ENCODE measurements around the gene ADGB.
"Not testable (repeated sequence)": the region's sequence is repeated elsewhere in the genome, so short reads cannot be mapped to it uniquely, and the experiment has no call there.

The ADGB gene

DNA sequence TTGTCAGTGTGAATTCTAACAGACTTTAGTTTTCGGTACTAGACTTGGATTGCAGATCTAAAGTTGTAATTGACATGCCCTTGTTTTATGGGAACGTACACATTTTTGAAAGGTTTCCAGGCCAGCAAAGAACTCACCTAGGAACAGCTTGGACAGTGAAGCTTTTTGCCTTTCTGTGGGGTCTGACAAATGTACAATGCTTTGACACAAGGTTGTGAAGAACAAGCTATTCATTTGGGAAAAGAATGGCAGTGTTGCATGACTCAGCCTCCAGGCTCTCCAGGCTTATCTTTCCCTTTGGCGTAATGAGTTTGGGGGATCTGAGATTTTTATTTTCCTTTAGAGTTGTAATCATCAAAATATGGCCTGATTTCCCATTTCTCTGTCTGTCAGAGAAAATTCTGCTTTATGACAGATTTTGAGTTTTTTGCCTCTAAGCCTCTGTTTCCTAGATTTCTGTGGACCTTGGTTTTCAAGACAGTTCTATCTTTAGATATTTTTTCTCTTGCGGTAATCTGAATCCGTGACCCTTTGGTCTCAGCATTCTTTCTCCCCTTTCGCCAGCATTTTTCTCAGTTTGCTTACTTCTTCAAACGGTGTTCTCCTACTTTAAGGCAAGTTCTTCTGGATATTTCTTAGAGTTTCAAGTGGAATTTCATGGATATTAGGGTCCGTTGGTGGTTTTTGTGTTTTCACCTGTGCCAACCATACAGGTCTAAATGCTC lies 221.0 kb downstream of the ADGB start:
- no peak for DNase-seq (ENCODE audit: low spot score)

DNA sequence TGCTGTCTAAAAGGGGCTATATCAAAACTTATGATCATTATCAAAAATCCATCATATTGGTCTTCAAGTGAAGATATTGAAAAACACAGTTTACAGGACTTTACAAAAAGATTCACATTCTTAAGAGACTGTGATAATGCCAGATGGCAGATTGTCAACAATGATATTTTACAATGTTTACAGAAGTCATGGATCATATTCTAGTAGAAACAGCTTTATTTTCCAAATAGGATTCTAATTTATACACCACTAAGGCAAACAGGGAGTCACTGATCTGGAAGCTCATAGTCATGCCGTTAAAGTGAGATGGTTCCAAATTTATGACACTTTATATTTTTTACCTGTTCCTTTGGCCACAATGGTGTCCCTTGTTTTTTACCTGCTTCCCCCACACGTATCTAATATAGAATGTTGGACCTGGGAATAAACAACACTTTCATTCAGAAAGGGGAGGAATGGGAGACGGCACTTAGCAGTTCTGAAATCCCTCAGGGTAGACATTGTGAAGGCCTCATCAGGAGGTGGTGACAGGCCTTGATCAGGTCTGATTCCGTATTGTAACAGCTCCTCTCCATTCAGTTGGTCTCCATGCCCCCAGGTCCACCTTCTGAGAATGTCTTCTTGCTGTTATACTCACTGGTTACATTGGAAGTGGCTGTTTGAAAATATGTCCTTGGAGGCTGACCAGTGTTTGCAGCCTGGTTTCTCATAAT lies 228.6 kb downstream of the ADGB start:
- DNase-seq (ENCODE audit: low spot score): no peak

DNA sequence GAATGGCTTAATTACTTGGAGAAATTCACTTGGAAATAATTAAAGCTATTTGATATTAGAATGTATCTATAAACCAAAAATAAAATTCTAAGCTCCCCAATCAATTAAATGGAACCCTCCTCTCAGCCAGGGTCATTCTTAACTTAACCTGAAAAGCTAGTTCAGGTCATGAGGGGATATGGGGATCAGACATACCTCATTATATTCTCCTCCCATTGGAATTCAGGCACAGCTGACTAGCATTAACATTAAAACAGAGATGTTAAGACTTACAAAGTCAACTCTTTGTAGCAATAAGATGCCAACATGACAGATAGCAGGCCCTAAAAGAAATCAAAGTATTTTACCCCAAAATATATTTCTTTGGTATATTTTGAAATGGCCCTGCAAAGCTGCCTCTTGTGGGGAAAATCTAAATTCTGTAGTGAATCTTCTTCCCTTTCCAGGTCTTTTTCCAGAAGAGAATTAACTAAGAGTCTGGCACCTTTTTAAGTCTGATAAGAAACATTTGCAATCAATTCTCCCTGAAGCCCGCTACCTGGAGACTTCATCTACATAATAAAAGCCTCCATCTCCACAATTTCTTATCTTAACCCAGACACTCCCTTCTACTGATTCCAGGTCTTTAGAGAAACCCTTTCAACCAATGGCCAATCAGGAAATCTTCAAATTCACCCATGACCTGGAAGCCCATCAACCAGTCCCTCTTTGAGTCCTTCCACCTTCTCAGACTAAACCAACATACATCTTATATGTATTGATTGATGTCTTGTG lies 231.2 kb downstream of the ADGB start:
- no peak for DNase-seq (ENCODE audit: low spot score)

DNA sequence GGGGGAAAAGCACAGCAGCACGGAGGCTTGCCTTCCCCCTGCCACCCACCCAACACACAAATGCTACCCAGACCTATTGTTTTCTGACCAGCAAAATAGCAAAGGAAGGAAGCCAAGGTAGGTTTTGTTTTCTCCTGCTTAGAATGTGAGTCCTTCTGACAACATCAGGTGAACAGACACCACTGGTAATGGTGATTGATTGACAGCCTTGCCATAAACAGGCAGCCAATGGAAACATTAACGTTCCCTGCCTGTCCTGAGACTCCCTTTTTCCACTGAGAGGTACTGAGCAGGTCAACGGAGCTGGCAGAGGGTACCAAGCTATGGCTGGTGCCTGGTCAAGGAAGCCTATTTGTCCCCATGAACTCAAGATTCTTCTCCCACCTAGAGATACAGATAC lies 234.4 kb downstream of the ADGB start:
- no peak for DNase-seq (ENCODE audit: low spot score)

DNA sequence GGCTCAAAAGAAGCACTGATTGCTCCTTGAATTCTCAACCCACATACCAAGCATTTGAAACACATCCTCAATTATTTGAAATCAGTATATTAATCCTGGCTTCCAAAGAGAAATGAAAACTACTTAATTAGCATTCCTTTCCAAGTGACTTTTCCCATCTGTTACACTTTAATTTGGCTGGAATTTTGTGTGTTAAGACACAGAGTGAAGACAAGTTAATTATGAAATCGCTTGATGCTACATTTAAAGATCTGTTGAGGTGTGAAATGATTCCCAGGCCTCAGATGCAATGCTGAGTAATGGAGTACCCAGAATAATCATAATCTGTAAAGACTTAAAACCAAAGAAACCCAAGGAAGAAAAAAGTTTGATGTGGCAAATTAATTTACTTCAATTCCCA lies 241.4 kb downstream of the ADGB start:
- no peak for DNase-seq (ENCODE audit: low spot score)

DNA sequence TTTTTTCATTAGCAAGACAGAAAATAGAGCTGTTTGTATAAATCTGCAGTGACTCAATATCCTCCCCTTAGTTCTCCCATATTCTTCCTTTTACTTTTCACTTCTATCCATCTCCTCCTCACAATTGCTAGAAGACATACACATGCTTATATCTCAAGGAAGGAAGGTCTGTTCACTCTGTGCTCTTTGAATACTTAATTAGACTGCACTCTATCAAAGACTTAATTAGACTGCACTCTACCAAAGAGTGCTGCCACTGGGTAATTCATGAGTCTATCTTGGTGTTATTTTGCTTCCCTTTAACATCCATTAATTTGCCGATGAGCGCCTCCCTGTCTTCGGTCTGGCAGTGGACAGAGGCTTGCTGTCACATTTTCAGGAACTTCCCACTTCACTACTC lies 241.9 kb downstream of the ADGB start:
- no peak for DNase-seq (ENCODE audit: low spot score)

DNA sequence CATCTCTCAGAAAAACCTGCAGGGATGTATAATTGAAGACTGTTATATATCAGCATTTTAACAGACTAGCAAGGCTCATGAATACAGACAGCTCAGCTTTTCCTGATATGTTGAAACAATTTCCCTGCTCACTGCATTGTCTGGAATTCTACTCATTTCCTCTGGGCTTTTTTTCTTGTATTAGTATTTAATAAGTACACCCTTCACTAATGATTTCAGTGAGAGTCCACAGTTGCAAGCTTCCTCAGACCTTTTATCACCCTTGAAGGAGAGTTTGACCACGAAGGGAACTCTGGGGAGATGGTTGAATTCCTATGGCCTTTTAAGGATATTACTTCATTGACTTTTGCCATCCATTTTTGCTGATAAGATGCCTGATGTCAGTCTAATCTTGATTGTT lies 248.7 kb downstream of the ADGB start:
- no peak for DNase-seq (ENCODE audit: low spot score)

DNA sequence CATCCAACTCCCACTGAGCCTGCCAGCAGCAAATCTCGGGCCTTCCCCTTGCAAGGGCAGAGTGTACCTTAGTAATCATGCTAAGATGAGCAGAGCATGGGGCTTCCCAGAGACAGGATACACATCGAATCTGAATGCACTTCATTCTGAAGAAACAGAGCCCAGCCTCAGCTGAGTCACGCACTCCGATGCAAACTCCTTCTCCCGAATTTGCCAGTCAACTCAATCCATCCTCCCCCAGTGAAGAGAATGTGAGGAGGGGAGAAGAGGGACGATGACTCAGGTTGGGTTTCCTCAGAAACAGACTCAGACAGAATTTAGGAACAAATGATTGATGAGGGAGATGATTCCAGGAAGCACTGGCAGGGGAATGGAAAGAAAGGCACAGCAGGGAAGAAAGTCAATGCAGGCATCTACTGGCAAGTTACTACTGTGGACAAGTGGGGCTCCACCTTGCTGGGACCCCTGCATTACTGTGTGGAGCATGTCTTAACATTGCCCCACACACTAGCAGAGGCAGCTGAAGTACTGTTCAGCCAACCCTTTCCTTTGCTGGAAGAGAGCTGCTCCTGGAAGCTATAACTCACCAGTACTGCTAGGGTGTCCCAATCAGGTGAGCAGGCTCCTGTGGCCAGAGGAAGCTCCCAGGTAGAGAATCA lies 251.6 kb downstream of the ADGB start:
- no peak for DNase-seq (ENCODE audit: low spot score)

DNA sequence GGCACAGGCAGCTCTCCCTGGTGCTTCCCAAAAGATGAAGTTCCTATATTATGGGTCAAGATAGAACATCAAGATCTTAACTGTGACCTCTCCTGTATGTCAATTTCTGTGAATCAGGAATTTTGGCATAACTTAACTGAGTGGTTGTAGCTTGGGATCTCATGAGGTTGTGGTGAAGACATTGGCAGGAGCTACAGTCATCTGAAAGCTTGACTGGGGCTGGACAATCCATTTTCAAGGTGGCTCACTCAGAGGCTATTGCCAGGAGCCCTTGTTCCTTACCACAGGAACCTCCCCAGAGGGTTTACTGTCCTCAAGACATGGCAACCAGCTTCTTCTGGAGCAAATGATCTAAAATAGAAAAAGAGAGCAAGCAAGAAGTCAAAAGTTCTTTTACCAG lies 252.2 kb downstream of the ADGB start:
- no peak for DNase-seq (ENCODE audit: low spot score)

DNA sequence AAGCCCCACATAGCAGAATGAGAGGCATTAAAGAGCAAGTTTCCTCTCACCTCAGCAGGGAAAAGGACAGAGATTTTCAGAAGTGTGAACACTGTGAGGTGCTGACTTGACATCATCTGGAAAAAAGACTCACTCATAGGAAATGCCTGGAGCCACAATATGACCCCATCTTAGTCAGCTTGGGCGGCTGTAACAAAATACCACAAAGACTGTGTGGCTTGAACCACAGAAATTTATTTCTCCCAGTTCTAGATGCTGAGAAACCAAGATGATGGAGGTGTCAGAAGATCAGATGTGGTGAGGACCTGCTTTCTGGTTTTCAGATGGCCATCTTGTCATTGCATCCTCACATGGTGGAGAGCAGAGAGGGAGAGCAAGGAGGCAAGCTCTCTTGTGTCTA lies 253.1 kb downstream of the ADGB start:
- no peak for DNase-seq (ENCODE audit: low spot score)

DNA sequence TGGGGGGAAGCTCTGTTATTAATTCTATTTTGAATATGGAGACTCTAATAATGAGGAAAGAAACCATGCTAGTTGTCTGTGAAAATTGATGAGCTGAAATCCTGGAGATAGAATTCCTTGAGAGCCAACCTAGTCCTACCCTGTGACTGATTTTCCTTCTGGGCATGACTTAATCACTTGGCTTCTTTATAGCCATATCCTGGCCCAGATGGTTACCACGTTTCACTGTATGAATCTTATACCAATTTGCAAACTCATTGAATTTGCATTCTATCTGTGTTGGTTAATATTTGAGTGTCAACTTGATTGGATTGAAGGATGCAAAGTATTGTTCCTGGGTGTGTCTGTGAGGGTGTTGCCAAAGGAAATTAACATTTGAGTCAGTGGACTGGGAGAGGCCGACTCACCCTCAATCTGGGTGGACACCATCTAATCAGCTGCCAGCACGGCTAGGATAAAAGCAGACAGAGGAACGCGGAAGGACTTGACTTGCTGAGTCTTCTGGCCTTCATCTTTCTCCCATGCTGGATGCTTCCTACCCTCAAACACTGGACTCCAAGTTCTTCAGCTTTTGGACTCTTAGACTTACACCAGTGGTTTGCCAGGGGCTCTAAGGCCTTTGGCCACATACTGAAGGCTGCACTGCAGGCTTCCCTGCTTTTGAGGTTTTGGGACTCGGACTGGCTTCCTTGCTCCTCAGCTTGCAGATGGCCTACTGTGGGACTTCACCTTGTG lies 255.9 kb downstream of the ADGB start:
- DNase-seq (ENCODE audit: low spot score): not testable (repeated sequence)

DNA sequence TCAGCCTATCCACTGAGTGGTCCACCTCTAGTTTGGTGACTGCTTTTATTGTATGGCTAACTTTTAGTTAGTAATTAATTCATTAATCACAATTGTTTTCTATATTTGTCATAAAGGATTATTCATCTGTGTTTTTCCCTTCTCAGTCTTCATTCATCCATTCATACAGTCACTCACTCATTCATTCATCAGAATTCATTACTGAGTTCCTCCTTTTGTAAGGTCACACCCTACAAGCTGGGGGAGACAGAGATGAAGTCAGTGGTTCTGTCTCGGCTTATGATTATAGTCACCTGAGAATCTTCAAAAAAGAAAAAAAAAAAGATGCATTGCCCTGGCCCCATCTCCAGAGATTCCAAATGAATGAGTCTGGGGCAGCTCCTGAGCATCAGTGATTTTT lies 257.1 kb downstream of the ADGB start:
- DNase-seq (ENCODE audit: low spot score): no peak

DNA sequence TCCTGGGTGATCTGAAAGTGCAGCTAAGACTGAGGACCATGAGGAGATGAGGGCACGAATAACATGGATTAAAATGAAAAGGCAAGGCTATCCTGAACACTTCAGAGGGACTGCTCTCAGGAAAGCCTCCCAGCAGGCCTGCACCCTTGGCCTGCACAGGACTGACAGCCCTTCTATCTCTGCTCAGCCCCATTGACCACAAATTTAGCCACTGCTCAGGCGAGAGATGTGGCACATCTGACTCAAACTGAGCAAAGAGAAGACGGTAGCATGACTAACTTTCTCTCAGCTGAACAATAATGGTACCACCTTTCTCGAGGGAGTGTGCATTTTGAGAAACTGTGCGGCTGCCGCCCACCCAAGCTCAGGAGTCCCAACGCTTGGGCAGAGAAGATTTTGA lies 257.5 kb downstream of the ADGB start:
- DNase-seq (ENCODE audit: low spot score): no peak

DNA sequence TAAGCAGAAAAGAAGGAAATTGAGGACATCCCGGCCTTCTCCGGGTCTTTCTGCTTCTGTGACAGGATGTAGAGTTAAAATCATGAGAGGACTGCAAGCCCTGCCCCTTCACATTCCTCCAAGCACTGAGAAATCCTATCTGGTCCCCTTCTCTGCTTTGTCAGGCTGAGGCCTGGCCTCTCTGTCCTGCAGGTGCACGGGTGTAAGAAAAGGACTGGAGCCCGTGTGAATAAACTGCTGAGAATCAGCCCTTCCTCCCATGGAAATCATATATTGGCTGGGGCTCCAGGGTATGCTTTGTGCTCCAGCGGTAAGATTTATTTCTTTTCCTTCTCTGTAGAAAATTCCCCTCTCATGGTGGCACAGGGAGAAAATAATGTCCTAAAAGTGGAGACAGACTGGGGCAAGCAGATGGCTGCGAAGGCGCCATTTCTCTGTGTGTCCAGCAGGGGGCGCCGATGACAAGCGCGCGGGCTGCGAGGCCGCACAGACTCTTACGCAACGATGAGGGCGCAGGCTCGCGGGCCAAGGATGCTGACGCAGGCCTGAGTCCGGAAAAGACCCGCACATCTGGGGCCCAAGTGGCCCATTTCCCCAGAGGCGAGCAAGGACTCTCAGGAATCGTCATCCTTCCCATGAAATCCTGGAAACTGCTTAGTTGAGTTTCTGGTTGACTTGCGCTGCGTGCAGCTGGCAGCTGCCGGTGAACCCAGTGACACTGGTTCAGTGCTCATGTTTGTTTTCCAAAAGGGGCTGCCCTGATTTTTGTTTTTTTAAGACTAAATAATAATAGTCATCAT lies 258.6 kb downstream of the ADGB start:
- DNase-seq (ENCODE audit: low spot score): peak; percentile 69

DNA sequence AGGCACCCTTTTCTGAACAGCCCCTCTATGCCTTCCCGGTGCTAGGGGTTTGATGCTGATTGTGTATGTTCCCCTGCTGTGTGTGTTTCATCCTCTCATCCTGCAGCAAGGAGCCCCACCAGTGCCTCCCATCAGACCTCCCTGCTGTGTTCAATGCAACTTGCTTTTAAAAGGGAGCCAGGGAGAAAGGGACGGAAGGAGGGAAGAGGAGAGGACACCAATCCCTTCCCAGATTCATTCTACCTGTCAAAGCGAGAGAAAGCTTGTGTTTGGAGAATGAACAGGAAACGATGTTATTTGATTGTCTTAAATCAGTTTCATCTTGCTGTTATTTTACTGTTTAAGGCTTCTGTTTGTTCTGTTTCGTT lies 259.2 kb downstream of the ADGB start:
- DNase-seq (ENCODE audit: low spot score): no peak

DNA sequence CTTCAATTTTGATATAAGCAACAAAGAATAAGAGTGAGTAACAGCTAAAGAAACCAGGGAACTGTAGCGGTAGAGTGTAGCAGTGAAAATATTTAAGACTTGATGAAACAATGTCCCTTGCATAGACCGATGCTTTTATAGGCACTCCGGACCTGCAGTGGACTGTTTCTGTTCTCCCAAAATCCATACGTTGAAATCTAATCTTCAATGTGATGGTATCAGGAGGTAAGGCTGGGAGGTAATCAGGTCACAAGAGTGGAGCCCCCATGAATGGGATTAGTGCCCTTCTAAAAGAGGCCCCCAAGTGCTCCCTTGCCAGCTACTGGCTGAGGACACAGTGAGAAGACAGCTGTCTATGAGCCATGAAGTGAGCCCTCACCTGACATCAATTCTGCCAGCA lies 260.4 kb downstream of the ADGB start:
- no peak for DNase-seq (ENCODE audit: low spot score)

DNA sequence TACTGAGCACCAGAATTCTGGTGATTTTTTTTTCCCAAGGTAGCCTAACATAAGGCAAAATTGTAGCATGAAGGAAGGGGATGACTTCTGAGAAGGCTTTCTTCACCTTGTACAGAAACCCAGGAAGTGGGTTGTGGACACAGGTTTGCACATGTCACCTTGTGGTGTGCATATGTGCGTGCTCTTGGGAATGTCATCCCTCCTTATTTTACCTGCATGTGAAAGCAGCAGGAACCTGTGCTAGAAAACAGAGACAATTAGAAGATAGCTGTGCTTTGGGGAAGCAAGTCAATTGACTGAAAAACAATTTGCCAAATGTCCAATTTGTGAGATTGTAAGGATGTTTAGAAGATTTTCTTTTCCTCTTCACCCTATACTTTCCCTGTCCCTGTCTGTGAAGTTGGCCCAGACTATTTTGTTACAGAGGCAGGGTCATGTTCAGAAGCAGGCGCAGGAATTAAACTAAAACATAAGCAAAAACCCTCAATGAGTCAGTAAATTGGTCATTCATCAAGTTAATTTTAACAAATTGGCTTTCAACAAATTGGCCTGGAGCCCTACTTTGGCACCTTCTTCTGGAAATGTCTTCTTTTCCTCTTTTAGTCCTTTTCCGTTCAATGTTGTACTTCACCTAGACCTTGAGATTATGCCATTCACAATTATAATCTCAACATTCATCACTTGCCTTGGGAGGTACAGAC lies 261.2 kb downstream of the ADGB start:
- no peak for DNase-seq (ENCODE audit: low spot score)

DNA sequence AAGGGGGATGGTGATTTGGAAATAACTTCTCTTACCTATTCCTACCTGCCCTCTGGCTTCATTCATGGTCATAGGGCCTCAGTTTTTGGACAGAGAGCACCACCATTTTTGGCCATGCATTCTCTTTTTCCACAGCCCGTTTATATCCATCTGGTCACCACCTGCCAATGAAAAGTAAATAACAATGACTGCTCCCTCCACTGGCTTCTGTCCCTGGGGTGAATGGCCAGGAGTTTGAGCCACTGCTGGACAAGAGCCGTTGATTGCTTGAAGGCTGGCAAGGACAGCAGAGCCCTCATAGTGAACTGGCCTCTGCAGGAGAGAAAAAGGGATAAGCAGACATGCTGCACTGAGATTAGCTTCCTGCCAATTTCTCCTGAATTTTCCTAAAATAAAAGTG lies 261.8 kb downstream of the ADGB start:
- DNase-seq (ENCODE audit: low spot score): no peak

DNA sequence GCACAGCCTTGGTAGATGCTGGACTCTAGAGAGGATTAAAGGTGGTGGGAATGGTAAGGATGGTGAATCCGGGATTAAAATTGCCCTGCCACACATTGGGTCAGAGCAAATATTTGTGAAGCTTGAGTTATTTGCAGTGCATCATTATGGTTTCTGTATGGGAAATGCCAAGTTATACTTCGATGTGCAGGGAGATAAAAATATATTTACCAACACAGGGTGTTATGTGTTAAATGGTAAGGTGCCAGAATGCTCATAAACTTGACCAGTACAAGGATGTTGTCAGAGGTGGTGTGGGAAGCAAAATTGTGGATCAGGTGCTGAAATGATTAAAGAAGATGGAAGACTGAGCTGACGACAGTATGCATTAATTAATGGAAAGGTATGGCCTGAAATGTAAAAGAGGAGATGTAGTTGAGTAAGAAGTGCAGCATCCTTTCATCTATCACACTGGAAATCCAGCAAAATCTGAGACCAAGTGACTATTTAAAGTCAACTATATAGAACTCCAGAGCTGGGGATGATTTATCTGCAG lies 262.3 kb downstream of the ADGB start:
- DNase-seq (ENCODE audit: low spot score): no peak

DNA sequence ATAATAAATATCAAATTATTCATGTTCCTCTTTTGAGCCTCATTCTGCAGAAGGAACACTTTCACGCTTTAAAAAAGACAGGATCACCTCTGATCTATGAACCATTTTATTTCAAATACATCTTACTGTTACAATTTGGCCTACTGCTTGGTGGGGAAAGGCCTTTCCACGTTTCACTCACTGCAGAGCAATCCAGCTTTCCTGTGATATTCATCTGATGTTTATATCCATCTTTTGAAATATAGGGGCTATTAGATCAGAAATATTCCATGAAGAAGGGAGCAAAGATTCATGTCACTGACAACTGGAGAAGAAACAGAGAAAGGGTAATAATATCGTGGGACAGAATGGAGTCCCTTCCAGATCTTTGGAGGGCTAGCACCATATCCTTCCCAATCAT lies 262.9 kb downstream of the ADGB start:
- no peak for DNase-seq (ENCODE audit: low spot score)

Measured in NAMALWA (cell line).